D721Med (cell line): Measurements from ENCODE around the gene PHLDA1.
"Not testable (repeated sequence)": the region's sequence is repeated elsewhere in the genome, so short reads cannot be mapped to it uniquely, and the experiment has no call there.

ENCODE experiments used
- DNase-seq: peaks from one replicate; pipeline ENCODE4 v3.0.0; 2011; ENCODE audit warnings: low spot score; ENCODE audit not compliant: insufficient read length
- FAIRE-seq: peaks from 2 replicates; lab custom pipeline; 2011; peaks lifted over from hg19 to GRCh38; lab: Jason Lieb, UNC
- CTCF ChIP-seq: IDR thresholded peaks from 2 replicates; pipeline ENCODE4 v1.5.1; 2012; ENCODE audit warnings: mild to moderate bottlenecking, control low read depth; ENCODE audit not compliant: insufficient read depth; ENCODE audit errors: missing control alignments

PHLDA1 gene

GRCh38 chr12:75985566-75985965 lies 46.0 kb downstream of the PHLDA1 start:
- no peak for DNase-seq
- no peak for TF ChIP-seq CTCF
- FAIRE-seq: no peak

- DNase-seq (no peak), FAIRE-seq (no peak)
- no peak for TF ChIP-seq CTCF
Measured at GRCh38 chr12:75984577-75985182, 46.9 kb downstream of the PHLDA1 start.

GRCh38 chr12:75983851-75984250 lies 47.7 kb downstream of the PHLDA1 start:
- not testable (repeated sequence) for FAIRE-seq, DNase-seq

GRCh38 chr12:75982979-75983660 lies 48.5 kb downstream of the PHLDA1 start:
- DNase-seq (no peak), FAIRE-seq (no peak)

GRCh38 chr12:75982169-75982564 lies 49.4 kb downstream of the PHLDA1 start:
- FAIRE-seq: no peak
- DNase-seq: no peak
- TF ChIP-seq CTCF: no peak

More at GRCh38 chr12:75982979-75983660, 48.5 kb downstream of the PHLDA1 start:
- no peak for TF ChIP-seq CTCF

- TF ChIP-seq CTCF: no peak
- FAIRE-seq (no peak), DNase-seq (no peak)
Measured at GRCh38 chr12:75981247-75982168, 50.1 kb downstream of the PHLDA1 start.

- no peak for DNase-seq
Measured at GRCh38 chr12:75979181-75979580, 52.4 kb downstream of the PHLDA1 start.

More at GRCh38 chr12:75979181-75979580, 52.4 kb downstream of the PHLDA1 start:
- no peak for FAIRE-seq
- no peak for TF ChIP-seq CTCF
